Glutamatergic neuron (in vitro differentiated cells): ENCODE data around the gene CLSTN2. TPM values are rescaled to one million over a fixed set of nuclear protein-coding genes. Genes with fewer than 3 reads are reported as not detected.

Experiments
- DNase-seq: peaks from one replicate; pipeline ENCODE4 v3.0.0; 2022
- H3K27ac Mint-ChIP-seq: one replicate; pipeline ENCODE4 v1.8.0; 2020; ENCODE audit warnings: mild to moderate bottlenecking, mixed read lengths, inconsistent platforms; ENCODE audit not compliant: unreplicated experiment
- H3K27me3 Mint-ChIP-seq: one replicate; pipeline ENCODE4 v1.8.0; 2020; ENCODE audit warnings: mild to moderate bottlenecking, moderate library complexity, mixed read lengths, inconsistent platforms; ENCODE audit not compliant: unreplicated experiment
- H3K36me3 Mint-ChIP-seq: one replicate; pipeline ENCODE4 v1.8.0; 2020; ENCODE audit warnings: mild to moderate bottlenecking, mixed read lengths, inconsistent platforms; ENCODE audit not compliant: unreplicated experiment
- H3K4me1 Mint-ChIP-seq: one replicate; pipeline ENCODE4 v1.8.0; 2020; ENCODE audit warnings: mild to moderate bottlenecking, low read depth, mixed read lengths, inconsistent platforms; ENCODE audit not compliant: unreplicated experiment
- H3K4me3 Mint-ChIP-seq: one replicate; pipeline ENCODE4 v1.8.0; 2020; ENCODE audit warnings: mild to moderate bottlenecking, mixed read lengths, inconsistent platforms; ENCODE audit not compliant: unreplicated experiment
- H3K9me3 Mint-ChIP-seq: one replicate; pipeline ENCODE4 v1.8.0; 2020; ENCODE audit warnings: mild to moderate bottlenecking, moderate library complexity, mixed read lengths, inconsistent platforms; ENCODE audit not compliant: unreplicated experiment
- CTCF ChIP-seq: fragments of 200-600 bp; sonication (generic); IDR thresholded peaks from one replicate; pipeline ENCODE4 v1.5.0; 2021; ENCODE audit not compliant: partially characterized antibody, unreplicated experiment
- total RNA-seq: library from RNA; stranded (reverse); fragmentation: NEBNext Ultra II Directional; extraction: Animal tissue kit (Norgen Biotek cat#: 25700); gene quantifications from one replicate; pipeline ENCODE4 v1.2.1, GENCODE V29; 2021; ENCODE audit not compliant: unreplicated experiment

The CLSTN2 gene
- total RNA-seq, 1 donor from 2014 or later: 3.1 TPM

GRCh38 chr3:139940622-139941021 is 5.6 kb downstream of the CLSTN2 start:
- DNase-seq: no peak
- no peak for TF ChIP-seq CTCF
- Mint-ChIP-seq H3K27me3 (peaks cover 4% of the 10 kb centered on the region), H3K4me1 (peaks cover 6% of the 10 kb centered on the region), H3K36me3 (no peaks in the 10 kb centered on the region), H3K4me3 (no peak overlapping the region), H3K9me3 (no peaks in the 10 kb centered on the region), H3K27ac (no peak overlapping the region)

- no peak overlapping the region for H3K27ac Mint-ChIP-seq
- no peak overlapping the region for H3K4me3 Mint-ChIP-seq
- TF ChIP-seq CTCF: no peak
- peaks cover 2% of the 10 kb centered on the region for H3K4me1 Mint-ChIP-seq
- no peak for DNase-seq
- no peaks in the 10 kb centered on the region for H3K9me3 Mint-ChIP-seq
- peaks cover 2% of the 10 kb centered on the region for H3K27me3 Mint-ChIP-seq
- no peaks in the 10 kb centered on the region for H3K36me3 Mint-ChIP-seq
These were observed 6.6 kb downstream of the CLSTN2 start for GRCh38 chr3:139941580-139941979.

- no peak for DNase-seq
- no peak for TF ChIP-seq CTCF
- Mint-ChIP-seq H3K36me3 (no peaks in the 10 kb centered on the region), H3K27ac (no peak overlapping the region), H3K4me3 (no peak overlapping the region), H3K9me3 (no peaks in the 10 kb centered on the region), H3K27me3 (peaks cover 2% of the 10 kb centered on the region), H3K4me1 (no peaks in the 10 kb centered on the region)
These were observed 9.4 kb downstream of the CLSTN2 start for GRCh38 chr3:139944256-139944910.

GRCh38 chr3:139945386-139945785 is 10.4 kb downstream of the CLSTN2 start:
- Mint-ChIP-seq H3K27me3 (no peaks in the 10 kb centered on the region), H3K27ac (no peak overlapping the region), H3K4me3 (no peak overlapping the region), H3K9me3 (no peaks in the 10 kb centered on the region), H3K4me1 (no peaks in the 10 kb centered on the region), H3K36me3 (no peaks in the 10 kb centered on the region)
- no peak for TF ChIP-seq CTCF
- no peak for DNase-seq

GRCh38 chr3:139945942-139946341 is 11.0 kb downstream of the CLSTN2 start:
- no peak for DNase-seq
- H3K27me3 Mint-ChIP-seq: no peaks in the 10 kb centered on the region
- TF ChIP-seq CTCF: no peak
- H3K4me1 Mint-ChIP-seq: no peaks in the 10 kb centered on the region
- no peaks in the 10 kb centered on the region for H3K9me3 Mint-ChIP-seq
- no peaks in the 10 kb centered on the region for H3K36me3 Mint-ChIP-seq
- H3K4me3 Mint-ChIP-seq: no peak overlapping the region
- no peak overlapping the region for H3K27ac Mint-ChIP-seq
